PC-9 (cell line): Measurements from ENCODE around the gene USP17L19. TPM values are rescaled to one million over a fixed set of nuclear protein-coding genes. Genes with fewer than 3 reads are reported as not detected.
"Not testable (repeated sequence)": the region's sequence is repeated elsewhere in the genome, so short reads cannot be mapped to it uniquely, and the experiment has no call there.

Experiments
- BruUV-seq: library from RNA; stranded (reverse); fragments of 400-500 nt; replicated peaks from 2 replicates; lab custom pipeline; 2021; lab: Mats Ljungman, UMichigan
- CTCF ChIA-PET: fragments of 300-600 bp; sonication (Branson Sonifier 250); formaldehyde crosslinking; loops from one replicate; lab custom pipeline; 2022; ENCODE audit warnings: antibody characterized with exemption; lab: Charles Lee
- POLR2A ChIA-PET: fragments of 300-600 bp; sonication (Branson Sonifier 250); formaldehyde crosslinking; loops from one replicate; lab custom pipeline; 2022; ENCODE audit warnings: antibody characterized with exemption; ENCODE audit not compliant: unreplicated experiment; lab: Charles Lee
- DNase-seq, 2 experiments: peaks; one replicate each; pipeline versions ENCODE4 v3.0.0 to v3.0.0-alpha.2; 2015 to 2022; ENCODE audit warnings: mixed read lengths in 1 of 2
- H2AFZ ChIP-seq: fragments of 200-600 bp; sonication (generic); 2 replicates; pipeline ENCODE4 v1.8.1; 2017; ENCODE audit warnings: antibody characterized with exemption
- H3F3A ChIP-seq: fragments of 200-600 bp; sonication (generic); 2 replicates; pipeline ENCODE4 v1.8.1; 2017; ENCODE audit warnings: antibody characterized with exemption, mild to moderate bottlenecking, low read depth; ENCODE audit not compliant: insufficient read depth
- H3K27ac ChIP-seq: fragments of 200-600 bp; sonication (generic); 2 replicates; pipeline ENCODE4 v1.6.1; 2016; ENCODE audit warnings: mixed run types
- H3K27me3 ChIP-seq: fragments of 200-600 bp; sonication (generic); 2 replicates; pipeline ENCODE4 v1.6.1; 2016; ENCODE audit warnings: low read depth, mixed run types; ENCODE audit not compliant: insufficient read depth
- H3K36me3 ChIP-seq: fragments of 200-600 bp; sonication (generic); 2 replicates; pipeline ENCODE4 v1.6.1; 2016; ENCODE audit warnings: low read depth, mixed run types
- H3K4me1 ChIP-seq: fragments of 200-600 bp; sonication (generic); replicated peaks from 2 replicates; pipeline ENCODE4 v1.6.1; 2016; ENCODE audit warnings: mixed run types; ENCODE audit not compliant: insufficient read depth
- H3K4me2 ChIP-seq: fragments of 200-600 bp; sonication (generic); 2 replicates; pipeline ENCODE4 v1.6.1; 2017; ENCODE audit warnings: mixed run types
- H3K4me3 ChIP-seq: fragments of 200-600 bp; sonication (generic); 2 replicates; pipeline ENCODE4 v1.6.1; 2016; ENCODE audit warnings: mixed run types
- H3K79me2 ChIP-seq: fragments of 200-600 bp; sonication (generic); 2 replicates; pipeline ENCODE4 v1.6.1; 2017; ENCODE audit warnings: low read depth, mixed run types
- H3K9me2 ChIP-seq: fragments of 200-600 bp; sonication (generic); 2 replicates; pipeline ENCODE4 v1.8.1; 2017; ENCODE audit warnings: mild to moderate bottlenecking; ENCODE audit not compliant: insufficient read depth
- H3K9me3 ChIP-seq: fragments of 200-600 bp; sonication (generic); 2 replicates; pipeline ENCODE4 v1.8.1; 2016; ENCODE audit warnings: low read depth; ENCODE audit not compliant: insufficient read depth
- H4K20me1 ChIP-seq: fragments of 200-600 bp; sonication (generic); 2 replicates; pipeline ENCODE4 v1.8.1; 2017; ENCODE audit not compliant: insufficient read depth
- intact Hi-C: fragments of 100-400 bp; cut with micrococcal nuclease; formaldehyde crosslinking; loops from one replicate; pipeline ENCODE4 v1.10.0; 2022; ENCODE audit not compliant: unreplicated experiment
- total RNA-seq: library from RNA; stranded (reverse); gene quantifications from 2 replicates; pipeline ENCODE4 v1.2.3, GENCODE V29; 2021

The USP17L19 gene
- total RNA-seq, 1 experiment from 2014 or later, result not detected

- H4K20me1 ChIP-seq, H3K4me1 ChIP-seq, H3F3A ChIP-seq, H3K79me2 ChIP-seq, H3K4me2 ChIP-seq, CTCF ChIA-PET, H3K4me3 ChIP-seq, H3K27ac ChIP-seq, H2AFZ ChIP-seq, H3K9me3 ChIP-seq, POLR2A ChIA-PET, H3K9me2 ChIP-seq, DNase-seq, H3K27me3 ChIP-seq, H3K36me3 ChIP-seq, BruUV-seq, intact Hi-C loops: not testable (repeated sequence)
Observed at GRCh38 chr4:9271719-9272118, 18.5 kb downstream of the USP17L19 start.

Other genes starting within 250 kb of the USP17L19 start
- gene FAM90A26, start 83.0 kb upstream of the USP17L19 start, total RNA-seq, result not detected in 2 replicates
- gene USP17L10, start 42.7 kb upstream of the USP17L19 start, total RNA-seq, result not detected in 2 replicates
- not detected in 2 replicates for gene USP17L11, start 38.0 kb upstream of the USP17L19 start, total RNA-seq
- not detected in 2 replicates for gene USP17L12, start 33.2 kb upstream of the USP17L19 start, total RNA-seq
- gene USP17L13, start 28.5 kb upstream of the USP17L19 start, total RNA-seq, result not detected in 2 replicates
- gene USP17L15, start 19.0 kb upstream of the USP17L19 start, total RNA-seq, result not detected in 2 replicates
- not detected in 2 replicates for gene USP17L17, start 9.5 kb upstream of the USP17L19 start, total RNA-seq
- gene USP17L18, start 4.7 kb upstream of the USP17L19 start, total RNA-seq, result not detected in 2 replicates
- gene USP17L20, start 4.7 kb downstream of the USP17L19 start, total RNA-seq, result not detected in 2 replicates
- gene USP17L21, start 9.5 kb downstream of the USP17L19 start, total RNA-seq, result not detected in 2 replicates
- gene USP17L22, start 14.2 kb downstream of the USP17L19 start, total RNA-seq, result not detected in 2 replicates
- gene USP17L24, start 71.8 kb downstream of the USP17L19 start, total RNA-seq, result not detected in 2 replicates
- gene USP17L25, start 76.5 kb downstream of the USP17L19 start, total RNA-seq, result not detected in 2 replicates
- gene USP17L26, start 81.3 kb downstream of the USP17L19 start, total RNA-seq, result not detected in 2 replicates
- not detected in 2 replicates for gene USP17L5, start 86.0 kb downstream of the USP17L19 start, total RNA-seq
- gene USP17L27, start 90.8 kb downstream of the USP17L19 start, total RNA-seq, result not detected in 2 replicates
- not detected in 2 replicates for gene USP17L28, start 95.5 kb downstream of the USP17L19 start, total RNA-seq
- not detected in 2 replicates for gene USP17L29, start 100.3 kb downstream of the USP17L19 start, total RNA-seq
- not detected in 2 replicates for gene USP17L30, start 109.8 kb downstream of the USP17L19 start, total RNA-seq
- not detected in 2 replicates for gene DEFB131A, start 191.0 kb downstream of the USP17L19 start, total RNA-seq